H7 (cell line): ENCODE measurements around the gene SIGLEC9. TPM values are rescaled to one million over a fixed set of nuclear protein-coding genes. Genes with fewer than 3 reads are reported as not detected.
"Not testable (repeated sequence)": the region's sequence is repeated elsewhere in the genome, so short reads cannot be mapped to it uniquely, and the experiment has no call there.

Source experiments
- DNase-seq: peaks from one replicate; pipeline ENCODE4 v3.0.0; 2012
- H3K27me3 ChIP-seq: 2 replicates; pipeline ENCODE4 v1.6.0; 2011; ENCODE audit warnings: mild to moderate bottlenecking, low read length; ENCODE audit not compliant: control insufficient read depth, insufficient read depth
- H3K36me3 ChIP-seq: replicated peaks from 2 replicates; pipeline ENCODE4 v1.5.1; 2011; ENCODE audit warnings: low read length; ENCODE audit not compliant: control insufficient read depth, insufficient read depth
- H3K4me3 ChIP-seq: 2 replicates; pipeline ENCODE4 v1.5.1; 2011; ENCODE audit warnings: low read depth, mild to moderate bottlenecking, control low read depth, low read length, moderate library complexity; ENCODE audit not compliant: insufficient read depth
- total RNA-seq: library from RNA; depleted of rRNA; stranded (reverse); fragments of >200 nt; shearing (Covaris generic); gene quantifications from 2 replicates; pipeline ENCODE4 v1.2.3, GENCODE V29; 2014

The SIGLEC9 gene
- total RNA-seq, 1 experiment from 2014 or later, result not detected

DNA sequence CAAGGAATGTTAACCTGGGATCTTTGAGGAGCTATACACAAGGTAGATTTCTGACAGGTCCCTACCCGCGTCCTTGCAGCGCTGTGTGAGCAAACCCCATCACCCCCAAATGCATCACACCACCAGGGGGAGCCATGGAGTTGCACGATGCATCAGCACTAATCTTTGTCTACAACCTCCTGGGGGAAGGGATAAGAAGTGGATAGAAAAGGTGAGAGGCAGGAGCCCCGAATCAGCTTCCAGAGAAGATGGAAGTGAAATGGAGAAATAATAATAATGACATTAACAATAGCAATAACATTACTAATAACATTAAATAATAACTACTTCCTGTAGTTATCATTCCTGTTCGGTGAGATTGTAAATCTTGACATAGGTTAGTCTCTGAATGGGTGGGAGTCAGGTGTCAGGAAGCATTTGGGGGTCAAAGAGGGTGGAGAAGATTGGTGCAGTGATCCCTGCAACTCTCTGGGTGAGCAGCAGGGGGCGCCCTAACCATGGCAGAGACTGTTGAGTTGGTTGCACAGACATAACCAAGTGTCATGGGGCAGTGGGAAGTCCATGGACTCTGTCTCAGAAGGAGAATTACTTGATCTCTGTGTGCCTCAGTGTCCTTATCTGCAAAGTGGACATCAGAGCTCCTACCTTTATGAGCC is 33.9 kb downstream of the SIGLEC9 start:
- Histone ChIP-seq H3K27me3 (no peaks in the 10 kb centered on the region), H3K36me3 (no peaks in the 10 kb centered on the region), H3K4me3 (no peak overlapping the region)
- DNase-seq, result peak; percentile 82

DNA sequence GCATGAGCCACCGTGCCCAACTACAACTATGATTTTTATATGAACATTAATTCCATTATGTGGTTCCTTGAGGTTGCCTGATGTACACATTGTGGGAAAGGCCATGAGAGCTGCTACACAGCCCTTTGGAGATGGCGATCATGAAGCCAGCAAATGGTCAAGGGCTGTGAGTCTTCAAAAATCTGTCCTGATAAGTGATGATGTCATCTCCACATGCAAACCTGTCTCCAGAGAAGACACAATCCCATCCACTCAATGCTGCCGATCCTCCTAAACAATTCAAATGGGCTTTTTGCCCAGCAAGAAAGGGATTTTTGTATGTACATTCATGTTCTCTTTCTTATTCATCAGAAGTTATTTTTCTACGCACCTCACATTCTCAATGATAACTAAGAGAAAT is 35.0 kb downstream of the SIGLEC9 start:
- Histone ChIP-seq H3K36me3 (no peaks in the 10 kb centered on the region), H3K27me3 (no peaks in the 10 kb centered on the region)

DNA sequence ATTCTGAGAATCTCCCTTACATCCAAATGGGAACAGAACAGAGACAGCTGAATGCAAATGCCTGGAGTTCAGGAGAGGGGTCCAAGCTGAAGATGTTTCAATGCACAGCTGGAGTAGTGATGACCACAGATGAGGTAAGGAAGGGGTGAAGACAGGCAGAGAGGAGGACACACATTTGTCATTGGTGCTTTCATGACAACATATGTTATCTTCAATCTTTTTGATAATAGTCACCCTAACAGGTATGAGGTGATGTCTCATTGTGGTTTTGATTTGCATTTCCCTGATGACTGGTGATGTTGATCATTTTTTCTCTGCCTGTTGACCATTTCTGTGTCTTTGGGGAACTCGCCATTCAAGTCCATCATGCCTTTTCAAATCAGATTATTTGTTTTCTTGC is 36.6 kb downstream of the SIGLEC9 start:
- DNase-seq, result no peak
- Histone ChIP-seq H3K36me3 (no peaks in the 10 kb centered on the region), H3K27me3 (no peaks in the 10 kb centered on the region), H3K4me3 (no peak overlapping the region)

More for the DNA sequence above, 35.0 kb downstream of the SIGLEC9 start:
- DNase-seq, result no peak
- no peak overlapping the region for H3K4me3 ChIP-seq

DNA sequence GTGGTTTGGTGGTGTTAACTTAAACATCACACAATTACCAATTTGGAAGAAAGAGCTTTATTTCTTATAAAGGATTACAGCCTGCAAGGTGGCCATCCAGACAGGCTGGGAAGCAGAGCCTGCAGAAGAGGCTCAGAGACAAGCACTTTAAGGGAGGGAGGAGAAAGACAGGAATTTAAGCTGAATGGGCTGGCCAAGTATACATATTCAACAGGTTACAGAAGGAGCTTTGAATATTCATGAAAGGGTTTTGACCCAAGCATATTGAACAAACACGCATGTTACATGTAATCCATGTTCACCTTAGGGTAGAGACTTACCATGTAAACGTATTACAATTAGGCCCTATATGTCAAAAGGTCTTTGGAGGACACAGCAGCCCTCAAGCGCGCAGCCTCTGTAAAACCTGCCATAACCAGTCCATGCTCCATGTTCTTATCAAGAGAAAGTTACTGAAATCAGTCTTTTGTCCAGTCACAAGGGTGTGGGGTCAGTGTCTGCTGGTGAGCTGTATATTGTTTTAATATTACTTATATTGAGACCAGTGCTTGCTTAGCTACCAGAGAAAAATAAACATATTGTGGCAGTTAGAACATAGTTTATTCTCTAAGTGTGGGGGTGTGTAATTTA is 37.3 kb downstream of the SIGLEC9 start:
- no peaks in the 10 kb centered on the region for H3K36me3 ChIP-seq
- DNase-seq, result no peak
- no peaks in the 10 kb centered on the region for H3K27me3 ChIP-seq
- H3K4me3 ChIP-seq, result no peak overlapping the region

DNA sequence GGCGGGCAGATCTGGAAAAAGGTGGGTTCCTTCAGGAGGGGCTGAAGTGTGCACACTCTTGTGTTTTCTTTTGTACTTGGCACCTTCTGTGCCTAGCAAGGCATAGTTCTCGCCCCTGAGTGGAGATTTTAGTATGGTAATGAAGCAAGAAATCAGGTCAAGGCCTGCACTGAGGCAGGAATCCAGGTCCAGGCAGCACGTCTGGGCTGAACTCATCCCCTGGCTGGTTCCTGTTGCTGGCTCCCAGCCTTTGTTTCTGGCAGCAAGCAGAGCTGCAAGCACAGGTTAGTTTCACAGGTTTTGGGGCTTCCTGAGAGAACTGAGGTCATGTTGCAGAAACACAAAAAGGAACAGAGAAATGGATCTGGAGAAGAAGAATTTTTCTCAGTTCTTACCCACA is 38.6 kb downstream of the SIGLEC9 start:
- H3K27me3 ChIP-seq, result no peaks in the 10 kb centered on the region
- no peaks in the 10 kb centered on the region for H3K36me3 ChIP-seq
- no peak for DNase-seq
- no peak overlapping the region for H3K4me3 ChIP-seq

DNA sequence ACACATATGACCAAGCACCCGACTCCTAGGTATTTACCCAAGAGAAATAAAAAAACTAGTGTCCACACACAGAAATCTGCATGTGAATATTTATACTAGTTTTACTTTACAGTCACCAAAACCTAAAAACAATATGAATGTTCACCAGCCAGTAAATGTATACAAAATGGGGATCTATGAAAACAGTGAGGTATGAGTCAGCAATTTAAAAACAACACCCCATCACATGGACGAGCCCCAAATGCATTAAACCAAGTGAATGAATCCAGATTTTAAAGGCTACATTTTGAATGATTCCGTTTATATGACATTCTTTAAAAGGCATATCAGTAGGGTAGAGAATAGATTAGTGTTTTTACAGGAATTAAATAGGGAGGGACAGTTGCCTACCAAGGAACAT is 39.5 kb downstream of the SIGLEC9 start:
- Histone ChIP-seq H3K4me3 (no peak overlapping the region), H3K27me3 (no peaks in the 10 kb centered on the region), H3K36me3 (no peaks in the 10 kb centered on the region)
- DNase-seq, result no peak

DNA sequence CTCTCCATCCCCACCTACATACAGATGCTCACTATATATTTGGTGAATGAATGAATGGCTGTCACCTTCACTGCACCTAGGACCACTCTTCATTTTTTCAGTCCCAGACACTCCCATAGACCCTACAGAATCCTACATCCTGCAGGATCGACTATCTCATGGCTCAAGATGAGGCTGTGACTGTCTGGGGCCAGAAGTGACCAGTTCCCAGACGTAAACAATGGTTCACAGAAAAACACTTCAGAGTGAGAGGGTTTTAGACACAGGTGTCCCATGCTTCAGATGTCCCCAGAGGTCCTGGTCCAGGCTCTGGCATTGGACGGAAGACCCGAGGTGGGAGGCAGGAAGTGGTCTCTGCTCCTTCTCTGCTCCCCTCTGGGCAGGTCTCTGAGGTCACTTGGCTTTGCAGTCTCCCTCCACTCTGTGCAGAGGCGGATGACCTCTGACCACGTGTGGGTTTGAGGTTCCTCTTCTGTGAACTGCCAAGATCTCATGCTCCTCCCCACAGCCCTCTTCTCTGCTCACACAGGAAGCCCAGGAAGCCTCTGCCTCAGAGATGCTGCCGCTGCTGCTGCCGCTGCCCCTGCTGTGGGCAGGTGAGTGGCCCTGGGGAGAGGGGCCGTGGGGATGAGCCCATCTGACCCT is 42.3 kb downstream of the SIGLEC9 start:
- no peak overlapping the region for H3K4me3 ChIP-seq
- no peaks in the 10 kb centered on the region; the same call in 1 of the 2 replicates for H3K27me3 ChIP-seq
- no peak for DNase-seq
- H3K36me3 ChIP-seq, result no peaks in the 10 kb centered on the region

DNA sequence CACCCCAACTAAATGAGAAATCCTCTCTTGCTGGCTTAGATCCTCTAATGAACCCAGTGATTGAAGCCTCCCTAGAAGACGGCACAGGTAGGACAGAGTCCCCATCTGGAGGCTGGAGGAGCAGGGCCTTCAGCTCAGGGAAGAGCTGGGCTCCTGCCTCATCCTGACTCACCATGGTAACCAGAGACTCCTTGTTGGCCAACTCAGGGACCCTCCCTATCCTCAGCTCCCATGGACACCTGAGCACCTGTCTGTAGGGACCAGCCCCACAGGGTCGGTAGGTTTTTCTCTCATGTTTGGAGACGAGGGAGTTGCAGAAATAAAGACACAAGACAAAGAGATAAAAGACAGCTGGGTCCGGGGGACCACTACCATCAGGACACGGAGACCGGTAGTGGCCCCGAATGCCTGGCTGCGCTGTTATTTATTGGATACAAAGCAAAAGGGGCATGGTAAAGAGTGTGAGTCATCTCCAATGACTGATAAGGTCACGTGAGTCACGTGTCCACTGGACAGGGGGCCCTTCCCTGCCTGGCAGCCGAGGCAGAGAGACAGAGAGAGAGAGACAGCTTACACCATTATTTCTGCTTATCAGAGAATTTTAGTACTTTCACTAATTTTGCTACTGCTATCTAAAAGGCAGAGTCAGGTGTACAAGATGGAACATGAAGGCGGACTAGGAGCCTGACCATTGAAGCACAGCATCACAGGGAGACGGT is 44.0 kb downstream of the SIGLEC9 start:
- no peak for DNase-seq
- no peaks in the 10 kb centered on the region; the same call in 1 of the 2 replicates for H3K27me3 ChIP-seq
- no peaks in the 10 kb centered on the region for H3K36me3 ChIP-seq
- H3K4me3 ChIP-seq, result no peak overlapping the region

DNA sequence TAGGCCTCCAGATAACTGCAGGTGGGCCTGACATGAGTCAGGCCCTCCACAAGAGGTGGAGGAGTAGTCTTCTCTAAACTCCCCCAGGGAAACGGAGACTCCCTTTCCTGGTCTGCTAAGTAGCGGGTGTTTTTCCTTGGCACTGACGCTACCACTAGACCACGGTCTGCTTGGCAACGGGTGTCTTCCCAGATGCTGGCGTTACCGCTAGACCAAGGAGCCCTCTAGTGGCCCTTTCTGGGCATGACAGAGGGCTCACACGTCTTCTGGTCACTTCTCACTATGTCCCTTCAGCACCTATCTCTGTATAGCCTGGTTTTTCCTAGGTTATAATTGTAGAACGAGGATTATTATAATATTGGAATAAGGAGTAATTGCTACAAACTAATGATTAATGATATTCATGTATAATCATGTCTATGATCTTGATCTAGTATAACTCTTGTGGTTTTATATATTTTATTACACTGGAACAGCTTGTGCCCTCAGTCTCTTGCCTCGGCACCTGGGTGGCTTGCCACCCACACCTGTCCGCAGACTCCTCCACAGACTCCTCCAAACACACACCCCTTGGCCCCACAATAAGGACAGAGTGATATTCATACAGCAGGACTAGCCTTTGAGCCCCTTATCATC is 44.7 kb downstream of the SIGLEC9 start:
- H3K4me3 ChIP-seq, H3K27me3 ChIP-seq, DNase-seq, H3K36me3 ChIP-seq: not testable (repeated sequence)

DNA sequence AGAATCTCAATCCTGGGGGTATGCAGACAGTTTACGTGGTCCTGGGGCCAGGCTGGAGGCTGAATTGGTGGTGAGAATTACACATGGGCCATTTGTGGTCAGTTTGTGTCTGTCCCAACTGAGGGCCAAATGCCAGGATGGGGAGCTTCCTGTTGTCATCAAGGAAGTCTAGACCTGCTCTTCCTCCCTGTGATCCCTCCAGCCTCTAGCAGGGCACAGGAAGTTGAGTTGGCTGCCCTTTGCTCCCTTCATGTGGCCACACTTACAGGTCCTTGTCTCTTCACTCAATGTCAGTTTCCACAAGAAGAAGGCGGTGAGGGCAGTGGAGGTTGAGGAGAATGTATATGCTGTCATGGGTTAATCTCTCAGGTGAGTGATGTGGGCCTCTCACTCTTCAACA is 47.5 kb downstream of the SIGLEC9 start:
- DNase-seq, result no peak
- Histone ChIP-seq H3K27me3 (no peaks in the 10 kb centered on the region; the same call in 1 of the 2 replicates), H3K4me3 (no peak overlapping the region), H3K36me3 (no peaks in the 10 kb centered on the region)

DNA sequence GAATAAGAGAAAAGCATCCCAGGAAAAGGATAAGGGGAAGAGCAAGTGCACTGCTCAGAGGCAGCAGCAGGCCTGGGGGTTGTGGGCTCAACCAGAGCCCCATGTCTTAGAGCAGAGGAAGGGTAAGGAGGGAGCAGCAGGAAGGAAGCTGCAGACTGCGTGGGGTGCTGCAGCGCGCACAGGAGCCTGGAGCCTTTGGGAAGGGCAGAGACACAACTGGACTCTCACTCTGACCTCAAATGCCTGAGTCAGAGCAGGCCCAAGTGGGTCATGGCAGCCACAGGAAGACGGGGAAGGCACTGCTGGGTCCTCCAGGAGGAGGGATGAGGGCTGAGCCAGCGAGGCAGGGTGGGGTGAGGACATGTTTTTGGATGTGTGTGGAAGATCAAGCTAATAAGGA is 49.0 kb downstream of the SIGLEC9 start:
- no peak for DNase-seq
- no peaks in the 10 kb centered on the region for H3K36me3 ChIP-seq
- no peaks in the 10 kb centered on the region; the same call in 1 of the 2 replicates for H3K27me3 ChIP-seq
- no peak overlapping the region for H3K4me3 ChIP-seq

DNA sequence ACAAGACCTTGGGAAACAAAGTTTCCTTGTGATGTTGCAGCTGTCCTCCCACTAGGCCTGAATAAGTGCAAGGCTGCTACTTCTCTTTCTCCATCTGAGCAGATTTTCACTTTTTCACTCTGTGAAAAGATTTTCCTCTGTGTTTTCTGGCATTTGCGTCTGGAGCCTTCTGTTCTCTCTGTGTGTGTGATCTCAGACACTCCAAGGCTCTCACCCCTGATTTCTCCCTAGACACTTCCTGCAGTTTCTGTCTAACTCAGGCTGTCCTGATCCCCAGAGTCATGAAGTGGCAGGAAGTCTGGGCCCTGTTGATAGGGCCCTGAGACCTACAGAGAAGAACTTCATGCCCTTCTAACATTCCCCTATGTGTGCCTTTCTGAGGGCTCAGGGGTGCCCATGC is 54.5 kb downstream of the SIGLEC9 start:
- no peaks in the 10 kb centered on the region for H3K36me3 ChIP-seq
- no peak overlapping the region for H3K4me3 ChIP-seq
- DNase-seq, result no peak
- H3K27me3 ChIP-seq, result peaks cover 8% of the 10 kb centered on the region
